ENCODE measurements around the gene KRTAP22-1.

Gene KRTAP22-1

GRCh38 chr21:30628109-30628508 is 27.2 kb downstream of the KRTAP22-1 start:
- no peak for DNase-seq

DNA sequence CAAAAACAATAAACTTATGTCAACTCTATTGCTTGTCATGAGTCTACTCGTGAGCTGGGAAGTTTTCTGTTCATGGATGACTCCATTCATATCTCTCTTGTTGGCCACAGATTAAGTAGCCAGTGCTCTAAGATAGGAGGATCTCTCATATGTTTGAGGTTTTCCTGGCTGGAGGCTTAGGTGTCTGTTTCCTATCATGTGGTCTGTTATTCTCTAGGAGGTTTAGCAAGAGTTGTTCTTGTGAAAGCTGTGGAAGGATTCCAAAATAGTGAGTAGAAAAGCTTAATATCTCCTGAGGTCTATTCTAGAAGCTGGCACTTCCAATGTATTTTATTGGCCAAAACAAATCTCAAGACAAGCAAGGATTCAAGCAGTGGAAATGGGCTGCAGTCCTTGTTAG is 28.3 kb downstream of the KRTAP22-1 start:
- DNase-seq: no peak

DNA sequence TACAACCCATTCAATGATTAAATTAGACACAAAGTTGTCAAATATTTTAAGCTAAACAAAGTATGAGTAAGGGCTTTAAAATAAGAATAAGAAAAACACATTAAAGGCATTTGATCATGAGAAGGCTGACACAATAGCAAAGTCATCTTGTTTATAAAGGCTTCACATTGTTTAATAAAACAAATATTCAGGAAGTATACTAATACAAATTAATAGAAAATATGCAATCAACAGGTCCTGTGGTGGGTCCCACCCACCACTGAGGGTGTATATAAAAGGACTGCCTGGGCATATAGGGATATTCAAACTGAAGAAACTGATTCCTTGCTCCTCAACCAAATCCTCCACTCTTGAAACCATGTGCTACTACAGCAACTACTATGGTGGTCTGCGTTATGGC is 34.0 kb downstream of the KRTAP22-1 start, which contains the start of gene KRTAP20-2:
Gene KRTAP20-2, plus strand, starts transcription at position 301 of the 400 bp plus-strand sequence. Its CDS starts 58 bp downstream, at position 359.
- no peak for DNase-seq

- DNase-seq: no peak
Measured at GRCh38 chr21:30638686-30639085, 37.8 kb downstream of the KRTAP22-1 start.

DNA sequence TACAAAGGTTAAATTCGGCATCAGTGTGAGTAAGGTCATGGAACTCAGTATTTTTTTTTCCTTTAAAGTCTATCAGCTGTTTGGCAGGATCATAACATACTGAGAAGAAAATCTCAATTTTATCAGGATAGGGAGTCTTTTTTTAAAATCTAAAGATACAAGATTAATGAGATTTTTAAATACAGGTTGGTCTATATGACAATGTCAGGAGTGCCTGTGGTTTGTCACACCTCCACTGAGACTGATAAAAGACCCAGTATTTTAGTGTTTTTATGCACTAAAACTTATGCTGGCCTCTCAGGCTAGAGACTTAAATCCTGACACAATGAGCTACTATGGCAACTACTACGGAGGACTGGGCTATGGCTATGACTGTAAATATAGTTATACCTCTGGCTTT is 41.7 kb downstream of the KRTAP22-1 start, which contains the start of gene KRTAP20-3:
Gene KRTAP20-3, plus strand, starts transcription at position 301 of the 400 bp plus-strand sequence.
- DNase-seq: no peak

- DNase-seq: no peak
Measured at GRCh38 chr21:30646904-30647414, 46.1 kb downstream of the KRTAP22-1 start.

Data from activated CD4-positive, alpha-beta T cell treated with anti-CD3 and anti-CD28 coated beads, Interleukin-10, Interleukin-2, amounts not matched to agents 100 ng/mL and 50 ng/mL, durations not matched to agents 16 hours and 8 hours (primary cell).